Mucosa of descending colon (tissue), 3 donors: ENCODE data around the gene LCE1C. TPM values are rescaled to one million over a fixed set of nuclear protein-coding genes. Genes with fewer than 3 reads are reported as not detected.

Experiments
- ATAC-seq: fragments of 200-7000 bp; cut with Tn5 transposase; one replicate; pipeline ENCODE4 v1.9.1; 2020; ENCODE audit warnings: mild to moderate bottlenecking, moderate library complexity
- DNase-seq, 3 donors: peaks; one replicate each; pipeline ENCODE4 v3.0.0-alpha.2; 2020
- H3K36me3 ChIP-seq: fragments of 200-600 bp; one replicate; pipeline ENCODE4 v1.8.0; 2021; ENCODE audit warnings: low read depth, mild to moderate bottlenecking
- H3K4me1 ChIP-seq: fragments of 200-600 bp; one replicate; pipeline ENCODE4 v1.8.0; 2021; ENCODE audit warnings: low read depth, mild to moderate bottlenecking
- H3K4me3 ChIP-seq: fragments of 200-600 bp; one replicate; pipeline ENCODE4 v1.8.0; 2021; ENCODE audit warnings: mild to moderate bottlenecking
- H3K9me3 ChIP-seq: fragments of 200-600 bp; one replicate; pipeline ENCODE4 v1.8.0; 2021; ENCODE audit warnings: mild to moderate bottlenecking
- intact Hi-C, 2 donors: fragments of 100-400 bp; cut with DNase I in 1 of 2; cut with micrococcal nuclease in 1 of 2; formaldehyde crosslinking; loops; one replicate each; pipeline versions ENCODE4 v1.11.0 to v1.11.1; 2022; cut with DNase I, micrococcal nuclease
- long read RNA-seq, 2 donors: library from polyadenylated mRNA; unstranded; transcript quantifications; one replicate each; pipeline ENCODE4 v2.0.0, GENCODE V29; 2019 to 2021
- total RNA-seq, 3 donors: library from RNA; stranded (reverse); fragmentation: NEBNext Ultra II Directional in 2 of 3; extraction: Animal tissue kit (Norgen Biotek cat#: 25700) in 2 of 3; gene quantifications; one replicate each; pipeline versions ENCODE4 v1.2.1 to v1.2.4, GENCODE V29; 2021 to 2023
- TF ChIP-seq, protein P1 (sequence below): fragments of 200-600 bp; IDR thresholded peaks from one replicate; pipeline ENCODE4 v1.8.0; 2022; ENCODE audit warnings: antibody characterized with exemption, mild to moderate bottlenecking
- donor health status: DM: no; HTN: no; CAD: no; lungs with moderate emphysema.
- donor health status: DM: no; HTN: no; CAD: no.
- donor health status: DM: no; HTN: yes; CAD: no.

The LCE1C gene, protein sequence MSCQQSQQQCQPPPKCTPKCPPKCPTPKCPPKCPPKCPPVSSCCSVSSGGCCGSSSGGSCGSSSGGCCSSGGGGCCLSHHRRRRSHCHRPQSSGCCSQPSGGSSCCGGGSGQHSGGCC
- total RNA-seq = not detected
- long read RNA-seq, donor 1 = 0 reads
- long read RNA-seq, donor 2 = 0 reads

DNA sequence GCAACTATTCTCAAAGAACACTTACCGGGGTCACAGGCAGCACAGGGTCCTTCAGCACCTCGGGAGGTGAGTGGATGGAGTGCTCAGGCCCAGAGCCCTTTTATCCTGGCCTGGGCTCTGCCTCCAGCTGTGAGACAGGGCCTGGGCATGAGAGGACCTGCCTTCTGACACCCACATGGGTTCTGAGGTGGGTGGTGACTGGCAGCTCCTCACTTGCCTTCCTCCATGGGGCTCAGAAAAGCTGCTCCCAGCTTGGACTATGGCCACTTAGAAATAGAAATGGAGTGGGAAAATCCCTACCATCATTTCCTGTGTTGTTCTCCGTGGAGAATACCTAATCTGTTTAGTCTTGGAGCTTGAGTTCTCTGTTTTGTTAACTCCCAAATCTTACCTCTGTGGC, at the start of gene LCE1C:
Gene LCE1C, minus strand, starts transcription at position 76 of the 400 bp plus-strand sequence. CDS start 1,173 bp downstream, outside the sequence.
- ATAC-seq = no peak
- DNase-seq = no peak
- H3K4me1 ChIP-seq = no peaks in the 10 kb centered on the region

DNA sequence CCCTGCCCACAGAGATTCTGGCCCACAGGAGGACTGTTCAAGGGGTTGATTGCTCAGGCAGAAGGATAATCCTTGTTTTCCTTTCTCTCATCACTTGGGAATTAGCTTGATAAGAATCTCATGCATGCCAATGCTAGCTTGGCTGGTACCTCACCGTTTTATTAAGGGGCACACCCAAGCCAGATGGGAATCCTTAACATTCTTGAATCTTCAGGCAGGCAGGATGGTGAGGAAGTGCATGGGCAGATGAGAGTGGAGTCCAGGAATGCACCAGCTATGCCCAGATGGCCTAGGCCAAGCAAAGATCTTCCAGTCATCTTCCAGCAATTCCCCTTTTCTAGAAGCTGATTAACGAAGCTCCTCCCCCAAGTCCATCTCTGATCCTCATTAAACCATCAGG, 49.2 kb upstream of the LCE1C start:
- DNase-seq (no peak), ATAC-seq (no peak)
- Histone ChIP-seq H3K36me3 (no peaks in the 10 kb centered on the region), H3K4me1 (no peaks in the 10 kb centered on the region), H3K9me3 (no peaks in the 10 kb centered on the region), H3K4me3 (no peak overlapping the region)
- TF ChIP-seq, protein P1, sequence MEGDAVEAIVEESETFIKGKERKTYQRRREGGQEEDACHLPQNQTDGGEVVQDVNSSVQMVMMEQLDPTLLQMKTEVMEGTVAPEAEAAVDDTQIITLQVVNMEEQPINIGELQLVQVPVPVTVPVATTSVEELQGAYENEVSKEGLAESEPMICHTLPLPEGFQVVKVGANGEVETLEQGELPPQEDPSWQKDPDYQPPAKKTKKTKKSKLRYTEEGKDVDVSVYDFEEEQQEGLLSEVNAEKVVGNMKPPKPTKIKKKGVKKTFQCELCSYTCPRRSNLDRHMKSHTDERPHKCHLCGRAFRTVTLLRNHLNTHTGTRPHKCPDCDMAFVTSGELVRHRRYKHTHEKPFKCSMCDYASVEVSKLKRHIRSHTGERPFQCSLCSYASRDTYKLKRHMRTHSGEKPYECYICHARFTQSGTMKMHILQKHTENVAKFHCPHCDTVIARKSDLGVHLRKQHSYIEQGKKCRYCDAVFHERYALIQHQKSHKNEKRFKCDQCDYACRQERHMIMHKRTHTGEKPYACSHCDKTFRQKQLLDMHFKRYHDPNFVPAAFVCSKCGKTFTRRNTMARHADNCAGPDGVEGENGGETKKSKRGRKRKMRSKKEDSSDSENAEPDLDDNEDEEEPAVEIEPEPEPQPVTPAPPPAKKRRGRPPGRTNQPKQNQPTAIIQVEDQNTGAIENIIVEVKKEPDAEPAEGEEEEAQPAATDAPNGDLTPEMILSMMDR = no peak
- intact Hi-C loops = no loop called here

More for the DNA sequence above, at the start of gene LCE1C:
- Histone ChIP-seq H3K36me3 (no peaks in the 10 kb centered on the region), H3K4me3 (no peak within 1 kb of the TSS), H3K9me3 (no peaks in the 10 kb centered on the region)
- TF ChIP-seq, protein P1 = no peak
- intact Hi-C loops = no loop called here

DNA sequence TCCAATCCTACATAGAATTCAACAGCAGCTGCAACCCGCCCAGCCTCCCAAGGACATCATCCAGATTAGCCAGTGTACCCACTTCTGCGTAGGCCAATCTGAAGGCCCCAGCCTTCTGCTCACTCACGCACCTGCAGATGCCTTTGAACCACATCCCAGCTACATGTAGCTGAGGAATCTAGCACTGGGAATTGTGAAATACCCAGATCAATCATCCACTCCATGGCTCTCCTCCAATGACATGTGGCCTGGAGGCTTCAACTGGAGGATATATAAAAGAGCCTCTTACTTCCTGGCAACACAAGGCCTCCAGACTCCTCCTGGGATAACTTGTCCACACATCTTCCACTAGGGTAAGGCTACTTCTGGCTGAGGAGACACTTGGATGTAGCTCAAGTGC, 36.1 kb upstream of the LCE1C start, which contains the start of gene LCE6A:
Gene LCE6A, plus strand, starts transcription at position 301 of the 400 bp plus-strand sequence. CDS start 665 bp downstream, outside the sequence.
- Histone ChIP-seq H3K9me3 (no peaks in the 10 kb centered on the region), H3K4me3 (no peak within 1 kb of the TSS), H3K36me3 (no peaks in the 10 kb centered on the region), H3K4me1 (no peaks in the 10 kb centered on the region)
- no peak for ATAC-seq
- DNase-seq = no peak
- TF ChIP-seq, protein P1 = no peak
- intact Hi-C loops = no loop called here

DNA sequence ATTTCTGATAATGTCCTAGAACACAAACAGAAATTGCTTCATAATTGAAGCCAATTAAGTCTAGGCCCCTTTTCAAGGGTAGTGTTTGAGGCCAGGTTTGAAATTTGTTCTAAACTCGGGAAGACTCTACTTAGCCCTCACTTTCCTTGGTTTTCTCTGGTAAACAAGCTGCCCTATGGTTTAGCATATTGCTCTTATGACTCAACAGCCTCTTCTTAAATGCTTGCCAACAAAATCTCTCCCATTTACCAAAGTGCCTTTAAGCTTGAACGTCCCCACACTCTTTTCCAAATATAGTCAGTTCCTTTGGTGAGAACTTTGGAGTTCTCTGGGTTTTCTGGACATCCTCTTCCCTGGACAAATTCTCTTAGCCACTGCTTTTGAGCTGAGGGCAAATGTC, 30.4 kb upstream of the LCE1C start:
- no peaks in the 10 kb centered on the region for H3K9me3 ChIP-seq
- H3K4me1 ChIP-seq = no peaks in the 10 kb centered on the region
- ATAC-seq (no peak), DNase-seq (no peak)
- intact Hi-C loops = no loop called here
- H3K36me3 ChIP-seq = no peaks in the 10 kb centered on the region
- TF ChIP-seq, protein P1 = no peak
- no peak overlapping the region for H3K4me3 ChIP-seq

DNA sequence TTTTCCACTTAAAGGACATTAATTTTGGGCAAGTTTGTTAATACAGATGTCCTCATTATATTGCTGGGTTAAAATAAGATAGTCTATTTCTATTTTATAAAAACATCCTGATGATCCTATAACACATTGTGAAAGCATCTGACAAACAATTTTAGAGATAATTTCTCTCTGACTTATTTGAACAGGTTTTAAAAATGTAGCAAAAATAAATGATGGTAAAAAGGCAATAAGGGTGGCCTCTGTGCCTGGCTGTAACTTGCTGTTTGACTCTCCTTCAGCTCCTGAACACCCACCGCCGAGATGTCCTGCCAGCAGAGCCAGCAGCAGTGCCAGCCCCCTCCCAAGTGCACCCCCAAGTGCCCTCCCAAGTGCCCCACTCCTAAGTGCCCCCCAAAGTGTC, 20.7 kb upstream of the LCE1C start, which contains the start of gene LCE1A:
Gene LCE1A, plus strand, starts transcription at position 301 of the 400 bp plus-strand sequence. Its CDS starts 0 bp downstream, at position 301.
- intact Hi-C loops = no loop called here
- Histone ChIP-seq H3K36me3 (no peaks in the 10 kb centered on the region), H3K9me3 (no peaks in the 10 kb centered on the region), H3K4me3 (no peak within 1 kb of the TSS), H3K4me1 (no peaks in the 10 kb centered on the region)
- DNase-seq = no peak
- TF ChIP-seq, protein P1 = no peak
- no peak for ATAC-seq
